AG10803 (cell line): Measurements from ENCODE around the gene FBXO21.
A peak's percentile ranks its signal among the peaks of the same experiment; 100 is the strongest.

Source experiments
- DNase-seq: peaks from one replicate; pipeline ENCODE4 v3.0.0; 2010; ENCODE audit warnings: low read depth
- H3K4me3 ChIP-seq: 2 replicates; pipeline ENCODE4 v1.5.1; 2011; ENCODE audit warnings: mild to moderate bottlenecking, low read length, control low read depth
- TF ChIP-seq, protein P1 (sequence below): conservative IDR thresholded peaks from 2 replicates; pipeline ENCODE4 v1.5.1; 2011; ENCODE audit warnings: mild to moderate bottlenecking, low read length, control low read depth, inconsistent platforms

Gene FBXO21

DNA sequence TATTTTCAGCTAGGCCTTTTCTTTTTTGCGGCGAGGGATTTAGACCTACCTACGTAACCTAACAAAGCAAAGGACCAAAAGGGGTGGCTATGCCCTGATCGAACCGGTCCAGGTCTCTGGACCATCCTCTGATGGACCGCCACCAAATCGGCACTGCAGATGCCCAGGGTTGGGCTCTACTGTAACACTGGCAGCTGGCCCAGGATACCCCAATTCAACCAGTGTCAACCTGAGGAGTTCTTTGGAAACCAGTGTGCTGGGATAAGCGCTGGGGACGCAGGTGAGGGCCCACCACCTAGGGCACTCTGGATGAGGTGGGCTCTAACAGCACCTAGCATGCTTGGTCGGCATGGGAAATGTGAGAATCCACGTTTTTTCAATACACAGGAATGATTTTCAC lies 32.2 kb downstream of the FBXO21 start:
- H3K4me3 ChIP-seq = no peak overlapping the region
- DNase-seq = no peak
- TF ChIP-seq, protein P1, sequence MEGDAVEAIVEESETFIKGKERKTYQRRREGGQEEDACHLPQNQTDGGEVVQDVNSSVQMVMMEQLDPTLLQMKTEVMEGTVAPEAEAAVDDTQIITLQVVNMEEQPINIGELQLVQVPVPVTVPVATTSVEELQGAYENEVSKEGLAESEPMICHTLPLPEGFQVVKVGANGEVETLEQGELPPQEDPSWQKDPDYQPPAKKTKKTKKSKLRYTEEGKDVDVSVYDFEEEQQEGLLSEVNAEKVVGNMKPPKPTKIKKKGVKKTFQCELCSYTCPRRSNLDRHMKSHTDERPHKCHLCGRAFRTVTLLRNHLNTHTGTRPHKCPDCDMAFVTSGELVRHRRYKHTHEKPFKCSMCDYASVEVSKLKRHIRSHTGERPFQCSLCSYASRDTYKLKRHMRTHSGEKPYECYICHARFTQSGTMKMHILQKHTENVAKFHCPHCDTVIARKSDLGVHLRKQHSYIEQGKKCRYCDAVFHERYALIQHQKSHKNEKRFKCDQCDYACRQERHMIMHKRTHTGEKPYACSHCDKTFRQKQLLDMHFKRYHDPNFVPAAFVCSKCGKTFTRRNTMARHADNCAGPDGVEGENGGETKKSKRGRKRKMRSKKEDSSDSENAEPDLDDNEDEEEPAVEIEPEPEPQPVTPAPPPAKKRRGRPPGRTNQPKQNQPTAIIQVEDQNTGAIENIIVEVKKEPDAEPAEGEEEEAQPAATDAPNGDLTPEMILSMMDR = no peak

GRCh38 chr12:117155278-117156060 lies 34.8 kb downstream of the FBXO21 start:
- no peak overlapping the region for H3K4me3 ChIP-seq
- DNase-seq = peak; percentile 6
- TF ChIP-seq, protein P1 = peak; percentile 42

DNA sequence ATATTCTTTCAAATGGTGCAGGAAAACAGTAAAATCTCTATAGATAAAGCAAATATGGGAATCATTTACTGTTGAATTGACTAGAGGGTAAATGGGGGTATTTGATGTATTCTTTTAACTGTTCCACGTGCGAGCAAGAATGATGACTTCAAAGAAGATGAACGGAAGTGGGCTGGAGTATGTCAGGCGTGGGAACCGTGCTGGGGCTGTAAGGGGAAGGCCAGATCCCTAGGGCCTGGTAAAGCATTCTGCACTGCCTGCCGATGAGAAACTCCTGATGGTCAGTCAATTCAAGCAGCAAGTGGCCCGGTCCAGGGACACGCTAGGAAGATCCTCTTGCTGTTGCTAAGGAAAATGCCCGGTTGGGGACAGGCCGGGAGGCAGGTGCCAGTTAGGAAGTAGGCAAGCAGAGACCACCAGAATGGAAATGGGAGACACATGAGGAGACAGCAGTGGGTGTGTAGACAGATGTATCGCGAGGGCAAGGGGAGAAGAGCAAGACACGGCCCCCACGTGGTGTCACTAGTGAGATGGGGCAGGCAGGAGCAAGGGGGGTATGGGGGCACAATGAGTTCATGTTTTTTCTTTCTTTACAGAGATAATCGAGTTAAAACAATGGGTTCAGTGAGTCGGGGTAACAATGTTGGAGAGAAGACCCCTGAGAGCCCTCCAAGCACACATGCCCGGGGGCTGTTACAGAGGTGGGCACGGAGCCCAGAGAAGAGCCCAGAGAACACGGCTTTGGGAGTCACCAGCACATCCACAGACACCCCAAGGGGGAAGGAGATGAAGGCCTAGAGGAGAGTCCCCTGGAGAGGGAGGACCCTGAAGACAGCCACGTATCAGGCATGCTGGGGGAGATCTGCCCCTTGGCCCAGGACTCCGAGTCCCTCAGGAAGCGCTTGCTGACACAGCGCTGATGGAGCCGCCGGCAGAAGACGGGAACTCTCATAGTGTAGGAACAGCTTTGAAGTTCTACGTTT lies 37.2 kb downstream of the FBXO21 start:
- H3K4me3 ChIP-seq = no peak overlapping the region
- TF ChIP-seq, protein P1 = no peak
- DNase-seq = no peak

- DNase-seq = no peak
Observed at GRCh38 chr12:117151403-117152031, 38.8 kb downstream of the FBXO21 start.

DNA sequence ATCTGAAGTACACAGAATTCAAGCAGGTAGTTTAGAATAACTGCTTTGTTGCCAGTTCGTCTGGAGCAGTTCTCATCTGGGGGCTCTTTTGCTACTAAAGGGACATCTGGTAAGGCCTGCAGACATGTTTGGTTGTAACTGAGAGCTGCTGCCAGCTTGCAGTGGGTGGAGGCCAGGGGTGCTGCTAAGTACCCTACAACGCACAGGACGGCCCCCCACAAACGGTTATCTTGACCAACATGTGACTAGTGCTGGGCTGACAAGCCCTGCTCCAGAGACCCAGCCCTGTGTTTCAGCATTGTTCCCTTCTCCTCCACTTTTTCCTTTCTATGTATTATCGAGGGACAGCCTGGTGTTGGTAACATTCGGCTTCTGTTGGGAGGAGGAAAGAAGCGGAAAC lies 40.8 kb downstream of the FBXO21 start:
- TF ChIP-seq, protein P1 = no peak
- H3K4me3 ChIP-seq = no peak overlapping the region
- no peak for DNase-seq

More at GRCh38 chr12:117151403-117152031, 38.8 kb downstream of the FBXO21 start:
- TF ChIP-seq, protein P1 = no peak
- H3K4me3 ChIP-seq = no peak overlapping the region

GRCh38 chr12:117148642-117149041 lies 41.6 kb downstream of the FBXO21 start:
- no peak for DNase-seq
- no peak overlapping the region for H3K4me3 ChIP-seq
- TF ChIP-seq, protein P1 = no peak
